GM21619 (cell line): Measurements from ENCODE around the gene EFNA5.

ENCODE experiments used
- ATAC-seq: cut with Tn5 transposase; IDR thresholded peaks from one replicate; pipeline ENCODE4 v1.9.1; 2021; ENCODE audit not compliant: unreplicated experiment

Gene EFNA5

DNA sequence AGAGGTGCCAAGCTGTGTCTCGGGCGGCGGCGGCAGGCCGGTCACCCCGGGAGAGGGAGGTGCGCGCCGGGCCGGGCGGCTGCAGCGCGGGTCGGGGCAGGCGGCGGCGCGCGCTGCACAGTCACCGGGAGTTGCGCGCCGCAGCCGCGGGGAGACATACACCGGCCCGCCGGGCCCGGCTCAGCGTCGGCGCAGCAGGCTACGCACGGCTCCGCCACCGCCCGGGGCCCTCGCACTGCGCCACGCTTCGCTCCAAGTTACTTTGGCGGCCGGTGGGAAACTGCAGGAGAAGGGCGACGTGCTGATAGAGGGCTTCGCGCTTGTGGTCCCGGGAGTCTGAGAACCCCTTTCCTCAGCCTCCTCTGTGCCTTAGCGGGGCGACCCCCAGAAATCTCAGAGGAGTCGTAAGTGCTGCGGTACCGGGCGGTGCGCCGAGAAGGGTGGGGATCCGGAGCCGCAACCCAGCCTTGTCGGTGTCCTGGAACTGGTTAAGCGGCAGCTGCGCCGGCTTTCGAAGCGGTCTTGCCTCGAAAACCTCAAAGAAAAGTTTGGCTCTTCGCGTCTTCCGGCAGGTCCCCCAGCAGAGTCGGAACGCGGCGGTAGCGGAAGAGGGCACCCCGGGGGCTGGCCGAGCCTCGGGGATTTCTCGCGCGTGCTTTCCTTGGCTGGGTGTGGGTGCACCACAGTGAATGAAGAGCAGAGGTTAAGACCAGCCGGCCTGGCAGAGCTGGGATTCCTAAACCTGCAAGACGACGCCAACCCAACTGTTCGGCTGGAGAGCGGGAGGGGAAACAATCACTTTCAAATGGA is at the start of gene EFNA5:
EFNA5 (minus strand) TSS at position 6 of the 810 bp plus-strand sequence.
- peak; percentile 40 for ATAC-seq

DNA sequence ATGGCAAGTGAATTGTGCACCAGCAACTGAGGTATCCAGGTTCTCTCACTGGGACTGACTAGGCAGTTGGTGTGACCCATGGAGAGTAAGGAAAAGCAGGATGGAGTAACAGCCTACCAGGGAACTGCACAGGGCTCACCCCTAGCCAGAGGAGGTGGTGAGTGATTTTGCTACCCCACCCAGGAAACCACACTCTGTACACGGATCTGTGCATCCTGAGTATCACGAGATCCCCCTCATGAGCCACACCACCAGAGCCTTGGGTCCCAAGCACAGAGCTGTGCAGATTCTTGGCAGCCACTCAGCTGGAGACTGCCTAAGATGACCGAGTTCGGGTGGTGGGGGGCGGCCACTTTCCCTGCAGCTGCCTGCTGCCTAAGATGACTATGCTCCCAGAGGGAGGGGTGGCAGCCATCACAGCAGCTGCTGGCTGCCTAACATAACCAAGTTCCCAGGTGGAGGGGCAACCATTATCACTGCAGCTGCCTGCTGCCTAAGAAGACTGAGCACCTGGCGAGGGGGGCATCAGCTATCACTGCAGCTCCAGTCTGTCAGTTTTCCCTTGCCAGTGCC is 48.4 kb upstream of the EFNA5 start:
- no peak for ATAC-seq

DNA sequence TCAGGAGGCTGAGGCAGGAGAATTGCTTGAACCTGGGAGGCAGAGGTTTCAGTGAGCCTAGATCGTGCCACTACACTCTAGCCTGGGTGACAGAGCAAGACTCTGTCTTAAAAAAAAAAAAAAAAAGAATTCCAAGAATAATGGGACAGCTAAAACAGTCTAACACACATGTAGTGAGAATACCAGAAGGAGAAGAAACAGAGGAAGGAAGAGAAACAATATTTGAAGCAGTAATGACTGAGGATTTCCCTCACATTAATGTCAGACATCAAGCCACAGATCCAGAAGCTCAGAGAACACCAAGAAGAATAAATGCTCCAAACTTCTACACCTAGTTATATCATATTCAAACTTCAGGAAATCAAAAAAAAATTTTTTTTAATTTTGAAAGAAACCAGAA is 47.1 kb upstream of the EFNA5 start:
- no peak for ATAC-seq

DNA sequence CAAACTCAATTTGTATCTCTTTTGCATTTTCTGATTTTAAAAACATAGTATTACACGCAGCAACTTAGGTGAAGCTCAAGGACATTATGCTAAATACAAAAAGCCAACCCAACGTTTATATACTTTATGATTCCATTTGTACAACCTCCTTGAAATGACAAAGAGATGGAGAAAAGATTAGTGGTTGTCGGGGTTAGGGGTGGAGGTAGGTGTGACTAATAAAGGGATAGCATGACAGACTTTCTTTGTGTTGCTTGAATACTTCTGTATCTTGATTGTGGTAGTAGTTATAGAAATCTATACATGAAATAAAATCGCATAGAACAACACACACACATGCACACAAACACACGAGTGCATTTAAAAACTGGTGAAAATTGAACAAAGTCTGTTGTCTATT is 42.5 kb upstream of the EFNA5 start:
- no peak for ATAC-seq

DNA sequence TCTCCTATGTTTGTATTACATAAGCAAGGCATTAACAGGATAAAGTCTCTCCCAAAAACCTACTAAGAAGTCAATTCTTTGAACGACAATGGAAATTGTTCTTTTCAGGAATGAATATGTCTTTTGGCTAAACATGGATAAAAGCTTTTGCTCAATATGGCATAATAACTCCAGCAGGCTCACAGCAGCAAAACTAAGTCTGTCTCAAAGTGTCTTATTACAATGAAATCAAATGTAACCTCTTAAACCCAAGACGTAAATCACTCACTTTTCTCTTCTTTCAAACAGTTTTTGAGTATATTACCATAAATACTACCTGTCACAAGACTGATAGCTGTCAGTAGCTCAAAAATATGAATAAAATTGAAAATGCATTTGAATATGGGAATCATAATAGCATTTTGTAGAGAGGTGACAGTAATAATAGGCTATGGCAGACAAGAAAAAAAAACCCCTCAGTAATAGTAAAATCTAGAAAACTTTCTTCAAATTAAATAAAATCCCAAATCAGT is 41.7 kb upstream of the EFNA5 start:
- no peak for ATAC-seq

DNA sequence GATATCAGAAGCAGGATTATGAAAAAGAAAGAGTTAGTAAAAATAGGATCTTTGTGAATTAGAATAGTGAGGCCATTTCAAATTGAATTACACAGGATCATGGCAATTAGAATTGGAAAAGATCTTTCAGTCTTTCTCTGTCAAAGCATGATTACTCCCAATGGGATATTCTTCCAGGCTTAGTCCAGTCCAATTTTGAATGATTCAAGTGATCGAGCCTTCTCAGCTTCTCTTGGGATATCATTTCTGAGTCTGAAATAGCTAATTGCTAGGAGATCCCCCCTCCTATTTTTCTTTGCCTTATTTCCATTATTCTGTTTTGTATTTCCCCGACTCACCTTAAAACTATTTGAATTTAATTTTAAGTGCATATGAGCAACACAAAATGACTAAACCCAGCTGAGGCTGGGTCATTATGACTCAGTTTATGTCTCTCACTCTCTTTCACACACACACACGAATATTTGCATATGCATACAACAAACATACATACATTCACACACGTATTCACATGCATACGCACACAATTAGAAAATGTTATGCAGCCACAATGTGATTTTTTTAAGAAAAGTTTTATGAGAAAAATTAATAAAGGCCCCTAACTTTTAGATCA is 34.8 kb upstream of the EFNA5 start:
- ATAC-seq = no peak

DNA sequence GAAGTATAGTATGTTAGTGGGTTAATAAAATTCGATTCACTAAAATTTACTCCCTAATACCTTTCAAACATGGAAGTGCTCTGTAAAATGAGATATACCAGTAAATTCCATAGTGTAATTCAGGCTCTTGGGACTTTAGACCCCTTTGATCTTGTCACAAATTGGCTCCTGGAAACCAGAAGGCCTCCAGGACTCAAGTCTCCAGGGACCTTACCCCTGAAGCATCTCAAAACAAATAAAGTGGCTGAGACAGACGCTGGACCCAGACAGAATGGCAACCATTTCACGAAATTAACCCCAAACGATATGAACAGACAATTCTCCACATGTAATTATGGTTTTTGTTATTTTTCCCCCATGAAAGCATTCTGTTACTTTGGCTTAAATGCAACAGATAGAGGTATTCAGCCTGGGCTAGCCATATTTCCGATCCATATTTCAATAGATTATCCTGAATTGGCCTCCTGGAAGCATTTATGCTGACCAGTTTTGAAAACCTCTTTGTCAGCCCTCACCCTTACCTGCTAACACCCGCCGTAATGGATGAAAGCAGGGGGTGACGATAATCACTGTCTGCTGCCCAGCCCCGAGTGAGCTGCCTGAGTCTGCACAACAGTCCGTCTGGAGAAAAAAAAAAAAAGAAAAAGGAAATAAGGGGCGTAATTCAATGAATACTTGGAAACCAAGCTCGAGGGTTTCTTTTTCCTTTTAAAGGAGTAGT is 34.1 kb upstream of the EFNA5 start:
- no peak for ATAC-seq

DNA sequence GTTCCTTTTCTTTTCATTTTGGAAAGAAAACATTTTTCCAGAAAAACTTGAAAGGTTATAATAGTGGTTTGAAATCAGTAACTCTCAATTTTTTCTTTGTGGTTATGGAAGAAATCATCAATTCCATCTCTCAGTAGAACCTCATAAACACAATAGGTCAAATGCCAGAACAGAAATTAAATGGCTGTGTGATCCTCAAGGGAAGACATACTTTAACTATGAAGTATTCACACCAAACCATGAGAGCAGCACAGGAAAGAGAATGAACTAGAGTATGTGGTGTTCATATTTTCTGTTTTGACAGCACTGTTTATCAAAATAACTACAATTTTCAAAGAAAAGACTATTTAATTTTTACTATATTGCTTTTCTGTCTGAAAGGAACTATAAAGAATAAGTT is 29.7 kb upstream of the EFNA5 start:
- no peak for ATAC-seq

DNA sequence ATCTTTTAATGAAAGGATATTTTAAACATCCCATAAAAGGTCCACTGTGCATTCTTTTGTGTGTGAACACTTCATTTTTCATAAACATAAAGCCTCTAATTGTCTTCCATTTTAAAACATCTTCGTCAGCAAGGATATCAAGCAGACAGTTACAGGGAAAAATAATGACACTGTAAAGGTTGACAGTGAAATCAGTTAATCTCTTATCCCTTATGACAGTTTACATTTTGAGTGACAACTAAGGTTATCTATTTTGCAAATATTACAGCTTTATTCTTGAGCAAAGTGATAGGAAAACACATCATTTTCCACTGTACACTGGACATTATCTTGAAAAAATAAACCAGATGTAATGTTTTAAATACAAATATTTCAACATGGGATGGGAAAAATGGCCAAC is 28.7 kb upstream of the EFNA5 start:
- no peak for ATAC-seq

DNA sequence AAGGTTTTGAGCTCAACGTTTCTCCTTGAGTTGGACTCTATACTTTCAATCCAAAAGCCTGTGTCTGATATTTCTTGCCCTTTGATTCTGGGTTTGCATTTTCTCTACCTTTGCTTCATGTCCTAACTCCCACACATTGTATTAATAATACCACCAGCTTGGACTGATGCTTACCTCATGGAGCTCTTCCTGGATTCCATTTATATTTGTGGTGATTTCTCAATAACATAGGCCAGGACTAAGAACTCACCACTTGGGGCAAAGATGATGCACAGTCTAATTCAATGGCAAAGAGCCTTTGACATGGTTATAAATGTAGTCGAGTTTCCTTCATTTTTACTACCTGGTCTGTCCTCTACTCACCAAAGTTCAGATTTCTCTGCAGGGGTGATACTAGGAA is 27.5 kb upstream of the EFNA5 start:
- no peak for ATAC-seq

DNA sequence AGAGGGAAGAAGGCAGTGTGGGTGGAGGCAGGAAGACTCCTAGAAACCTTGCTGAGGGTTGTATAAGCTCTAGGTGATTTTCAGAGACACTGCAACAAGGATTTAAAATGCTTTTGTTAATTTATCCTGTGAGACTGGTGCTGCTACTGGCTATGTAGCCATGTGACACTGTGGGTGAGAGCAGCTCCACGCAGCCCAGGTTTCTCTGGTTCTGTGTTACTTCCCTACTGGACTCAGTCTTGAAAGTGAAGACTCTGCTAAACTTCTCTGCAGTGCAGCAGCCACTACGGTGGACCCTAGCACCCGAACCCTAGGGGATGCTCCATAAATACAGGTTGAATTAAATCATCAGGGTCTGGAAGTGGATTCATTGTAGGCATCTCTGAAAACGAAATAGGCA is 25.8 kb upstream of the EFNA5 start:
- no peak for ATAC-seq

DNA sequence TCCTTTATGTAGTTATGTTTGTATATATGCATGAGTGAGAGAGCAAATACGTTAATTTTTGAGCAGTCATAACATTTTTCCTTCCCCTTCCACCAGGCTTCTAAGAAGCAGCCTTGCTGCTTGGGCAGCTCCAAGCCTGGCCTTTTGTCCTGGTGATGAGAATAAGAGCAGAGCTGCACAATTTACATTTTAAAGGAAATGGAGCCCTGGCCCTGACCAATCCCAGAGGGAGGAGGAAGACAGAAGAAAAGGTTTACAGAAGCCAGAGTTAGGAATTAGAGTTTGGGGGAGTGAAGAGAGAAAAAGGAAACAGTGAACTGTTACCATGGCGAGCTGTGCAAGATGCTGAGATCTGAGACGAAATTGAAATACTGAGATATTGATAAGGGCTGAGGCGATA is 25.3 kb upstream of the EFNA5 start:
- no peak for ATAC-seq

DNA sequence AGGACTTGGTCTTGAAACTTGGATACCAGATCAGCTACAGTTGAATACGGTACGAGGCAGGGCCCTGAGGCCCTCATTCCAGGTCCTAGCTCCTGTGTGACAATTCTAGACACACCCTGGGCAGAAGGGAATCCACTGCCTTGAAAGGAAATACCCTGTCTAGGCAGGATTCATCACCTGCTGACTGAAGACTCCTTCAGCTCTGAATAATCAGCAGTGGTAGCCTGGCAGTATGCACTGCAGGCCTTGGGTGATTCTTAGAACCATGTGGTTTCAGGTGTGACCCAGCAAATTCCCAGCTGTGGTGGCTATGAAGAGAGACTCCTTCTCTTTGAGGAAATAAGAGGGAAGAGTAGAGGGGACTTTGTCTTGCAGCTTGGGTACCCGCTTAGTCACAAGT is 17.2 kb upstream of the EFNA5 start:
- ATAC-seq = no peak

DNA sequence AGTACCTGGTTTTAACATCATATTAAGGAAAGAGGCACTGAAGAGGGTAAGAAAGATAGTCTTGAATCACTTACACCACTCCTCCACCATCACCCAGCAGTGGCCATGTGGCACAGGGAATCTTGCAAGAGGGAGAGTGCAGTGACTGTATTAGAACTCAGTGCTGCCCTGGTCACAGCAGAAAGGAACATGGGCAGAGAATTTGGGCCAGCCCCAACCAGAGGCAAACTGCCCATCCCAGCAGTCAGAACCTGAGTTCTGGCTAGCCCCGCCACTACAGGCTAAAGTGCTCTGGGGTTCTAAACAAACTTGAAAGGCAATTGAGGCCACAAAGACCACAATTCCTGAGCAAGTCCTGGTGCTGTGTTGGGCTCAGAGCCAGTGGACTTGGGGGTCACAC is 16.7 kb upstream of the EFNA5 start:
- ATAC-seq = no peak

DNA sequence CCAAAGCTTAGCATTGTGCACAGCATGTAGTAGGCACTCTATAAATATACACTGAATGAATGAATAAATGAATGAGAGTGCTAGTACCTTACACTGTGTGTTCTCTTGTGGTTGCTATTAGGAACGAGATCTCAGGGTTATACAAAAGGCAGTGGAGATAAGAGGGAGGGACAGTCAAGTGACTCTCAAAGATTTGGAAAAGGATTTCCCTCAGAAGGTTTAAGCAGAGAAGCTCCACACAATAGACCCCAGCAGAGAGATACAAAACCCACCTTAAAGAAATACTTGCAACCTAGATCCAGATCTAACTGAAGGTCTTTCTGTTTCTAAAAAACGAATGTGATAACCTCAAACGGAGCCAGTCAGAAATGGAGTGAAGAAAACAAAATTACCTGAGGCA is 11.8 kb upstream of the EFNA5 start:
- no peak for ATAC-seq

DNA sequence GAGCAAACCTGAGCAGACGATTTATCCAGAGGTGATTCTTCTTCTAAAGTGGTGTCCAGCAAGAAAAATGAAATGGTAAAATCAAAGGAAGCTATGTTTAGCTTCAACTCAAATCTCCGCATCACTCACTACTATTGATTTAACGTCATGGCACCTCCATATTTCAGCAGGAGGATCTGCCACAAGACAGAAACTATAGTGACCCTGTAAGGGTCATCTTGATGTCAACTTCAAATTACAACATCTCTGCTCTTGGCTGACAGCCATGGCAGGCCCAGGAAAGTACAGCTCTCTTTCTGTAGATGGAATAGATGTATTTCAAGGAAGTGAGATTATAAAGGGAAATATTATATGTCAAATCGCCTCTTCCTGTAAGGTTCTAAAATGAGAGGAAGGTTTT is 10.1 kb upstream of the EFNA5 start:
- ATAC-seq = no peak

DNA sequence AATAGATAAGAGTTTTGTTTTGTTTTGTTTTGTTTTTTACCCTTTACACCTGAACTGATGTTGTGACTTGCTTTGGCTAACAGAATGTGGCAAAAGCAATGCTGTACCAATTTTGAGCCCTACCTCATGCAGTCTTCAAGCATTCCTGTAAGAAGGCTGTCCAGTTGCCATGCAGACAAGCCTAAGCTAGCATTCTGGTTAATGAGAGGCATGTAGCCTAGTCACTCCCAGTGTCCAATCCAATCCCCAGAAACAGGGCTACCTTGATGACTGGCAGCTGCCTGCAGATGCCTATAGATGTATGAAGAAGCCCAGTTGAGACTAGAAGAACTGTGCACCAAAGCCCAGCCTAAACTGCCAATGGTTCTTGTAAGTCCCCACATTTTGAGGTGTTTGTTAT is 9.4 kb upstream of the EFNA5 start:
- no peak for ATAC-seq

DNA sequence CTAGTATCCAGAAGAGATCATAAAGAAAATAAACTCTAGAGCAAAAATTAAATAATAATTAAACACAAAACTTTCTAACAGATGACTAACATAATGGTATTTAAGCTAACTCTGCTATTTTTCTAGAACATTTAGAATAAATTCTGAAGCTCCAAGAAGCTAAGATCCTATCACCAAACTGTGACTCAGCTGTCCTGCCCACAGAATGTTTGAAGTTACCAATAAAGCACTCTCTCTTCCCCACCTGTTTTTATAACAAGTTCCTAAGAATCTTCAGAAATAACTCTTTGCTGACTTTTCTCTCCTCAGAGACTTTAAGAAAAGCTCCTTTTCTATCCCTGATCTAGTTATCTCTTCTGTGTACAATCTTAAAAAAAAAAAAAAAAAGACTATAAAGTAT is 6.0 kb upstream of the EFNA5 start:
- ATAC-seq = no peak

DNA sequence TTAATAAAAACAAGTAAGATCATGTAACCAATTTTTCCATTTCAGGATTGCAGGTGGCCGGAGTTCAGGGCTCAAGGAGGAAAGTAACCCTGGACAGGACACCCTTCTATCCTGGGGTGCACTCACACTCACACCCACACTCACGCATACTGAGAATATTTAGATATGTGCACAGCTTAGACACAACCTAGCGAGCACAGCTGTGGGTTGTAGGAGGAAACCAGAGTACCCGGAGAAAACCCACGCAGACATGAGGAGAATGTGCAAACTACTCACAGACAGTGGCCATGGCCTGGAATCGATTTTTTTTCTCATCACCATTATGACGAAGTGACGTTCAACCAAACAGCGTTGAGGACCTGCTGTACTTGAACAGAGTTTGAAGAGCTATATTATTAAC is 4.5 kb upstream of the EFNA5 start:
- ATAC-seq = no peak

DNA sequence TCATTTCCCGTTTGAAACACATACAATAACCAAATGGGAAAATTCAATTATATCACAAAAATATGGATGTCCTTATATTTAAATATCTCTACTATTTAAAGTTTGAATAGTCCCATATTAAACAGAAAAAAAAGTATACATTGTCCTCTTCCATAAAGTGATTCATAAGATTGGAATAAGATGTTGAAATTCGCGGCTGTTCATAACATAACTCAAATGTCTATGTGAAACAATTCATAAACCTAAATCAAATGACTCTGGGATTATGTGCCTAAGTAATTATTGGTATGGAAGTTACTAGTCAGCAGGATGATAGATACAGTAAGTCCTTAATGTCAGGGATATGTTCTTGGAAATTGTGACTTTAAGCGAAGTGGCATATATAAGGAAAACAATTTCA is 3.9 kb upstream of the EFNA5 start:
- no peak for ATAC-seq

DNA sequence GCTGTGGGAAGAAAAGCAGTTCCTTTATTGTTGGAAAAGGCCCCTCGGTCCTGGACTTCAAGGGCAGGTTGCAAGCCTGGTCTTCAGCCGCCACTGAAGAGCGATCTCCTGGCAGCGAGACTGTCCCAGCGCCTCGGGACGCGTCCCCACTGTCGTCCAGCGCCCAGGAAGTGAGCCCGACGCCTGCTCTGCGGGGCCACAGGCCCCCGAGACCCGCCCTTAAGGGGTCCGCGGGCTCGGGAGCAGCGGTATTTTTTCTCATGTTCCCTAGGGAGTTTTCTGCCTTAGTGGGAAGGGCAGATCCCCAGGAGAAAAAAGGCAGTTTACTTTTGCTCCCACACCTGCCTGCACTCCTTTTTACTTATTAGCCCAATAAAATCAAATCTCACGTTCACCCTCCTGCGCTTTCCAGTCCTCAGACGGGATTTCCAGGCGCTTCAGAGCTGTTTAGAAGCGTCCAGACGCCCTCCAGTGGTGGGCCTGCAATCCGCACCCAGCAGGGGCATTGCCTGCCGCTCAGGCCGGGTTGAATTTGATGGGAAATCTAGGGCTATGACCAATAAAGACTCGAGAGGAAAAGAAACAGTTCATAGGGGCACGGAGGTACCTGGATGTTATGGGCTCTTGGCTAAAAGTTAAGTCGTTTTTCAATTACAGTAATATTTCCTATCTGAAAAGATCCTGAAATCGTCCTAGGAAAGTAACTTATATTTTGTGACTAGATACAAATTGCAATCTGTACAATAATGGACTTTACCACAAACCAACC is 2.8 kb upstream of the EFNA5 start:
- peak; percentile 80 for ATAC-seq
